Fibroblast of mammary gland (primary cell): ENCODE data around the gene COX18.

ENCODE experiments used
- DNase-seq: peaks from one replicate; pipeline ENCODE4 v3.0.0-alpha.2; 2010; ENCODE audit warnings: low read depth
- H3K4me3 ChIP-seq: 2 replicates; pipeline ENCODE4 v1.5.1; 2011; ENCODE audit warnings: low read depth, mild to moderate bottlenecking, low read length, moderate library complexity; ENCODE audit not compliant: control insufficient read depth
- CTCF ChIP-seq: conservative IDR thresholded peaks from 2 replicates; pipeline ENCODE4 v1.5.1; 2011; ENCODE audit warnings: low read depth, low read length, inconsistent platforms; ENCODE audit not compliant: control insufficient read depth, insufficient read depth

The COX18 gene, protein sequence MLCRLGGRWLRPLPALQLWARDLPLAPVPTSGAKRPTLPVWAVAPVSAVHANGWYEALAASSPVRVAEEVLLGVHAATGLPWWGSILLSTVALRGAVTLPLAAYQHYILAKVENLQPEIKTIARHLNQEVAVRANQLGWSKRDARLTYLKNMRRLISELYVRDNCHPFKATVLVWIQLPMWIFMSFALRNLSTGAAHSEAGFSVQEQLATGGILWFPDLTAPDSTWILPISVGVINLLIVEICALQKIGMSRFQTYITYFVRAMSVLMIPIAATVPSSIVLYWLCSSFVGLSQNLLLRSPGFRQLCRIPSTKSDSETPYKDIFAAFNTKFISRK

DNA sequence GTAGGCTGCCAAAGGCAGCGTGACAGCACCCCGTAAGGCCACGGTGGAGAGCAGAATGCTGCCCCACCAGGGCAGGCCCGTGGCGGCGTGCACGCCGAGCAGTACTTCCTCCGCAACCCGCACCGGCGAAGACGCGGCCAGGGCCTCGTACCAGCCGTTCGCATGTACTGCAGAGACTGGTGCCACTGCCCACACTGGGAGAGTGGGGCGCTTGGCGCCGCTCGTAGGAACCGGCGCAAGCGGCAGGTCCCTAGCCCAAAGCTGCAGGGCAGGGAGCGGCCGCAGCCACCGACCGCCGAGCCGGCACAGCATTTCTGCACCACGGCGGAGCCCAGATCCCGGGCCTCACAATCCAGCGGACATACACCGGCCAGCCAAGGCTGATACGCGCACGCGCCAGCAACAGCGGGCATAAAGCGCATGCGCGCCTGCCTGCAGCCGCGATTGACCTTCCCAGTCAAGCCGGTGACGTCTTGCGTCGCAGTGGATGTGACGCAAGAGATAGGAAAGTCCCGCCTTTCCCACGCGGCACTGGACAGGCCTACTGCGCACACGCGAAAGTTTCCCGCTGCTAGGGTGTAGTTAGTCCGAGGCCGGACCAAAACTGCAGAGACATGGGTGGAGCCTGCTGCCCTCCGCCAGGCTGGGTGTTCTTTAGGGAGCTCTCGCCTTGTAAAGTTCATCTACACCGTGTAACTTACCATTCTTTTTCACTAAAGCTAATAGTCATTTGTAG, at the start of gene COX18:
Gene COX18, minus strand, starts transcription at position 379 of the 736 bp plus-strand sequence. Its CDS starts 67 bp downstream, at position 312.
- no peak for TF ChIP-seq CTCF
- peak within 1 kb of the TSS; percentile 75 for H3K4me3 ChIP-seq

GRCh38 chr4:73109493-73109892, 40.0 kb upstream of the COX18 start:
- TF ChIP-seq CTCF, result no peak
- no peak overlapping the region for H3K4me3 ChIP-seq
- DNase-seq, result no peak

More for the DNA sequence above, at the start of gene COX18:
- peak; percentile 98 for DNase-seq

DNA sequence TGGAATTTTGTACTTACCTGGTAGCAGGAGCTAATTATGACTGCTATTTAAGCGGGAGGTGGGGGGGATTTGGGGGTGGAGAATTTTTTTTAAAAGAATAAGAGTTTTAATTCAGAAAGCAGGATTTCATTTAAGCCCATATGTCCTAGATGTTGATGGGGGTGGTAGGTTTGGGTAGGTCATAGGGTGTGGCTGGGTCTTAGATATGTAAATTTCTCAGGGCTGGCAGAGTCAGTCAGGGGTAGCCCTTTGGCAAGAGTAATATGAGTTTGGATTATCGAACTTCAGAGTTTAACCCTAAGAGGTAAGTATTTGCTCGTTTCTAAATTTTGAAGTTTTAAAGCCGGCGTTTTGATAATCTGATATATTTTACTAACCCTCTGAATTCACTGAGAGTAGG, 35.2 kb upstream of the COX18 start:
- no peak for DNase-seq
- TF ChIP-seq CTCF, result no peak
- H3K4me3 ChIP-seq, result no peak overlapping the region

DNA sequence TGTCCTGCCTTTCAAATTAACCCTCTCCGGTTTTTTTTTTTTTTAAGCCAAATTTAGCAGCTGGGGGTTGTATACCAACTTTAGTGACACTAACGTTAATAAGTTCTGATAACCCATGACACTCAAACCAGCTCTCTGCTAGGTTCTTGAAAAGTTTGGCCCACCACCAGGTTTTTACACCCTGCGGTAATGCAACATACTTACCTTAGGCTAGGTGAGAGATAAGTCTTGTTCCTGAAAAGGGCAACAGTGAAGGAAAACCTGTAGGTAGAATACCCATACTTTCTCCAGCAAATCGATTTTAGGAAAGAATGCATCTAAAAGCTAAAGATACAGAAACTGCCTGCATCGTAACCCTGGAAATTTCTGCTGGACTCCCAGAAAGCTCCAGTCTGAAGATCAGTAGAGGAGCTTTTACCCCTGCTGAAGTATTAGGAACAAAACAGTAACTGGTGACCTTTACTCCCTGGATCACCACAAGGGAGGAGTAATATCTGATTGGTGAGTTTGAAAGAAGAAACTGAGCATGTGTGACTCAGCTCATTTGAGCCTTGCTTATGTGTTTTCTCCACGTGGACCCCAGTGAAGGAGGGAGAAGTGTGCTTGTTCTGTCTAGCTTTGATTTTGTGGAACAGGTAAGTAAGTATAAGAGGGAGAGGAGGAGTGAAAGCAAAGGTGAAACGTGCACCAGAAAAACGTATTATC, 34.4 kb upstream of the COX18 start:
- DNase-seq, result peak; percentile 49
- TF ChIP-seq CTCF, result no peak
- no peak overlapping the region for H3K4me3 ChIP-seq

DNA sequence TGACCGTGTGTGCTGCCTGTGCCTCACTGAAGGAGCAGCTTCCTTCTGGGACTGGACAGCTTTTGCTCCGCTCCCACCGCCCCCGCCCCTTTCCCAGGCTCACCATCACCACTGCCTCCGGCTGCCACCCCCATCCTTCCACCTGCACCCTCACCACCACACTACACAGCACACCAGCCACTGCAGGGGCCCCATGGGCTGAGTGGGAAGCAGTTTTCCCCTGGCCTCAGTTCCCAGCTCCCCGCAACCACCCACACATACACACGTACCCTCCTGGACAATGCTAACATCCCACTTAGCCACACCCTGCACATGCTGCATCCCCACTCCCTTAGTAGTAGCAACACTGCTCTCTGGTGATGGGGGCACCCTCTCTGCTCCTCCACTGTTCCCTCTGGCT, 29.6 kb upstream of the COX18 start:
- TF ChIP-seq CTCF, result no peak
- no peak for DNase-seq
- no peak overlapping the region for H3K4me3 ChIP-seq

DNA sequence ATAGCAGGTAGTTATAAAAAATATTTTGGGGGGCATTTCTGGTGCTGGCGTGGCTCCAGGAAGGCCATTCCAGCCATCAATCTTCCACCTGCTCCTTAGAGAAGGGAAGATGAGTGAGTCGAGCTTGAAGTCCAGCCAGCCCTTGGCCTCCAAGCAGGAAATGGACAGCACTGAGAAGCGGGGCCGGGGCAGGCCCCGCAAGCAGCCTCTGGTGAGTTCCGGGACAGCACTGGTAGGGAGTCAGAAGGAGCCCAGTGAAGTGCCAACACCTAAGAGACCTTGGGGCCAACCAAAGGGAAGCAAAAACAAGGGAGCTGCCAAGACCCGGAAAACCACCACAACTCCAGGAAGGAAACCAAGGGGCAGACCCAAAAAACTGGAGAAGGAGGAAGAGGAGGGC, 29.2 kb upstream of the COX18 start:
- DNase-seq, result no peak
- no peak for TF ChIP-seq CTCF
- no peak overlapping the region for H3K4me3 ChIP-seq
